ENCODE data around the gene CCDC177. TPM values are rescaled to one million over a fixed set of nuclear protein-coding genes. Genes with fewer than 3 reads are reported as not detected.

Gene CCDC177
- total RNA-seq, 1 experiment from 2014 or later: 2.1 TPM

- Mint-ChIP-seq H3K4me3 (no peak overlapping the region), H3K4me1 (peaks cover 30% of the 10 kb centered on the region)
These were observed 15.9 kb downstream of the CCDC177 start for GRCh38 chr14:69558774-69559173.

GRCh38 chr14:69554500-69554899 is 20.2 kb downstream of the CCDC177 start:
- DNase-seq (ENCODE audit: low spot score): no peak
- no peaks in the 10 kb centered on the region for H3K36me3 Mint-ChIP-seq
- CTCF ChIA-PET: interaction anchor here (1.4 to 1.6 kb wide), 2 partner anchors 21 to 30 kb away, joined by 4 to 5 read pairs; no protein-coding TSS in a partner anchor
- H3K27ac Mint-ChIP-seq: no peak overlapping the region
- peaks cover 20% of the 10 kb centered on the region for H3K4me1 Mint-ChIP-seq
- POLR2A ChIA-PET: no interaction called here
- ATAC-seq: no peak
- H3K27me3 Mint-ChIP-seq (ENCODE audit: low read depth): no peaks in the 10 kb centered on the region; the same call in 1 of the 2 replicates
- no peaks in the 10 kb centered on the region for H3K9me3 Mint-ChIP-seq
- H3K4me3 Mint-ChIP-seq: no peak overlapping the region
- TF ChIP-seq ETV6 (CRISPR knock-in tag; IDR thresholded peaks at IDR 0.05): no peak
- TF ChIP-seq JAZF1 (CRISPR knock-in tag; IDR thresholded peaks at IDR 0.05): no peak

More at GRCh38 chr14:69558774-69559173, 15.9 kb downstream of the CCDC177 start:
- Mint-ChIP-seq H3K27ac (peak overlapping the region; percentile 70; the same call in 1 of the 2 replicates), H3K9me3 (no peaks in the 10 kb centered on the region), H3K36me3 (no peaks in the 10 kb centered on the region), H3K27me3 (ENCODE audit: low read depth) (no peaks in the 10 kb centered on the region; the same call in 1 of the 2 replicates)
- ChIA-PET POLR2A (no interaction called here), CTCF (interaction anchor here (1.0 to 3.3 kb wide), 4 partner anchors 9 to 21 kb away, joined by 4 to 17 read pairs (median 6); no protein-coding TSS in a partner anchor)
- DNase-seq (ENCODE audit: low spot score): no peak
- TF ChIP-seq TCF7 (CRISPR knock-in tag; IDR thresholded peaks at IDR 0.05; ENCODE audit: low read depth): no peak
- no peak for TF ChIP-seq NR1H2 (CRISPR knock-in tag; IDR thresholded peaks at IDR 0.05)
- TF ChIP-seq ZMAT4 (CRISPR knock-in tag; IDR thresholded peaks at IDR 0.05): no peak
- no peak for TF ChIP-seq ZBTB43 (CRISPR knock-in tag; IDR thresholded peaks at IDR 0.05)
- TF ChIP-seq ZNF121 (CRISPR knock-in tag; IDR thresholded peaks at IDR 0.05): no peak
- TF ChIP-seq E2F4 (CRISPR knock-in tag; IDR thresholded peaks at IDR 0.05; ENCODE audit: borderline replicate concordance, low read depth): no peak
- 0 out of 2 replicates have a peak, but pooled peaks have one; percentile 37 for TF ChIP-seq ZNF512 (CRISPR knock-in tag; IDR thresholded peaks at IDR 0.05; ENCODE audit: borderline replicate concordance)
- no peak for ATAC-seq

GRCh38 chr14:69553252-69553651 is 21.4 kb downstream of the CCDC177 start:
- Mint-ChIP-seq H3K27me3 (ENCODE audit: low read depth) (no peaks in the 10 kb centered on the region), H3K4me1 (peaks cover 20% of the 10 kb centered on the region), H3K27ac (no peak overlapping the region), H3K4me3 (no peak overlapping the region), H3K9me3 (no peaks in the 10 kb centered on the region), H3K36me3 (no peaks in the 10 kb centered on the region)
- CTCF ChIA-PET: interaction anchor here (1.0 kb wide), 1 partner anchor 18 kb away, joined by 3 read pairs; no protein-coding TSS in a partner anchor
- POLR2A ChIA-PET: no interaction called here
- DNase-seq (ENCODE audit: low spot score): no peak
- no peak for ATAC-seq
- TF ChIP-seq PRRX2 (CRISPR knock-in tag; IDR thresholded peaks at IDR 0.05) (no peak), E2F4 (CRISPR knock-in tag; IDR thresholded peaks at IDR 0.05; ENCODE audit: borderline replicate concordance, low read depth) (no peak), AFF4 (CRISPR knock-in tag; IDR thresholded peaks at IDR 0.05; ENCODE audit: borderline replicate concordance) (no peak), ATF6 (CRISPR knock-in tag; IDR thresholded peaks at IDR 0.05) (no peak), CREB1 (CRISPR knock-in tag; IDR thresholded peaks at IDR 0.05) (no peak), ZMAT4 (CRISPR knock-in tag; IDR thresholded peaks at IDR 0.05) (no peak), ZSCAN18 (CRISPR knock-in tag; IDR thresholded peaks at IDR 0.05) (no peak), MLX (CRISPR knock-in tag; IDR thresholded peaks at IDR 0.05) (no peak)
